ENCODE results near the gene TTLL11.

The TTLL11 gene

DNA sequence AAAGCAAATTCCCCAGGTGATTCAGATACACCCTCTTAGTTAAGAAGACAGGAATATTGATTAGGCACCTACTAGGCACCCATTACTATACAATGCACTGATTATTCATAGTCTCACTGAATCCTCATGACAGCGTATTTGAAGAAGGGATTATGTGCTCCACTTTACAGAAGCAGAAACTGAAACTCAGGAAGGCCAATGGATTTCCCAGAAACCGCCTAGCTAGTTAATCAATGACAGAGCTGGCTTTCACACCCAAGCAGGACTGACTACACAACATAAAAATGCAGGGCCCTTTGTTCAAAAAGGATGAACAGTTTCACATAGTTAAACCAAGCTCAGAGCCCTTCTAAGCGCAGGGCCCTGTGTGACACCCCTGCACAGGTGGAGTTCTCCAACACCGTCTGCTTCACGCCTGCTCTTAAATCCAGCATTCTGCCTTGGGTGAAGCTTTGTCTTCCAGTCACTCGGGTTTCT, 117.3 kb downstream of the TTLL11 start:
- DNase-seq (ENCODE audit: low read depth, low spot score) = no peak

DNA sequence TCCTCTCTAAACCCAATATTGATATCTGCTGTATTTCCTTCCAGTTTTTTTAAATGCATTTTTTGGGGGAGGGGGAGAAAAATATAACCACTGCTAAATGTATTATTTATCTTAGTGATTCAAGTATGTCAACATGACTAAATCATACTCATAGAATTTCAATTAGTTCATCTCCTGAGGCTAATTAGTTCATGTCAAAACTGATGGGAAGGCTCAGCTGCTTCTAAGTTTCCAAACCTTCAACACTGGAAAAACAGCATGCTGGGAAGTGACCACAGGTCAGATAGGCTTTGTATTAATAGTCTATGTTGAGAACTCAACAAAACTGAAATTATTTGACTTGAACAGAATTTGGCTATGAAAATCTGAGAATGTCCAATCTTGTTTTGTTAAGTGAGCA, 118.7 kb downstream of the TTLL11 start:
- no peak for DNase-seq (ENCODE audit: low read depth, low spot score)

DNA sequence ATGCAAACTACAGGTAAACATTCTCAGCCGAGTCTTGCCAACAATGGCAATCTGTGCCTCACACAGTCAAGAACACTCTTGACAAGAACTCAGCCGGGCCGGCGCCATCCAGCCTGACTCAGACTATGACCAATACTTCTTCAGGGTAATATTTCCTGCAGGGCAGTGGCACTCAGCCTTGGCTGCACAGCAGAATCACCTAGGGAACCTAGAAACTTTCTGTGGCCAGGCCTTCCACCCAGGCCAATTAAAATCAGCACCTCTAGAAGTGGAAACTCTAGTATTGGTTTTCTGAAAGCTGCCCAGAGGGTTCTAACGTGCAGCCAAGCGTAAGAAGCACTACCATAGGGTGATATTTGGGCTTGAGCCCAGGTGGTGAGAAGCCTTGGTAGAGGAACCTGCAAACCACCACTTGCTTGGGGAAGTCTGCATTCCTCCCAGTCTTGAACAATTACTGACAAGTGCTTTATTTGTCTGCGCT, 120.6 kb downstream of the TTLL11 start:
- DNase-seq (ENCODE audit: low read depth, low spot score) = no peak

DNA sequence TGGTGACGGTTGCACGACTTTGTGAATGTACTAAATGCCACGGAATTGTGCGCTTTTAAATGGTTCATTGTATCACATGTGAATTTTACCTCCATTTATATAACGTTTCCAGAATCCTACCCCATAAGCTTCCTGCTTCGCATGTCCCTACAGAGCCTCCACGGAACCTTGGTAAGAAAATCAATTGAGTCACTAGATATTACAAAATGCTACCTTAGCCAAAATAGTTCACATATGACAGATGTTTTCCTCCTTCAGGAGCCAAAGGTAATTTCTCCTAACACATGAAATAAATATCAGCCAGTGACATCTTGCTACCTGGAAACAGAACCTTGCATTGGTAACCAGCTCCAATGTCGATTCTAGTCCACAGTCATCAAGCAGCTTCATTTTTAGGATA, 125.1 kb downstream of the TTLL11 start:
- no peak for DNase-seq (ENCODE audit: low read depth, low spot score)

DNA sequence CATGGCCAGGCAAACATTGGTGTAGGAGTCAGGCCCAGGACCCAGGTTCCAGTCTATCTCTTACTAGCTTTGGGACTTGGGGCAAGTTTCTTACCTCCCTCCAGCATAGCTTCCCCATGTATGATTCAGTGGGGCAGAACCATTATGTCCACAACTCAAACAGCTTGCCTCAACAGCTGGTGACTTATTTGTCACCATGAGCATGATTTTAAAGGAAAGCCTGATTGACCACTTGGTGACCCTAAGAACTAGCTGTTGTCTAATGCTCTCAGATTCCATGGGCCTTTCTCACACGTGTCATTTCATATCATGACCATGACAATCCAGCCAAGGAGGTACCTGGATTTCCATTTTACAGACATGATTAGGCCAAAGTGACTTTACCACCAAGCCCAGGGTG, 126.4 kb downstream of the TTLL11 start:
- DNase-seq (ENCODE audit: low read depth, low spot score) = no peak

DNA sequence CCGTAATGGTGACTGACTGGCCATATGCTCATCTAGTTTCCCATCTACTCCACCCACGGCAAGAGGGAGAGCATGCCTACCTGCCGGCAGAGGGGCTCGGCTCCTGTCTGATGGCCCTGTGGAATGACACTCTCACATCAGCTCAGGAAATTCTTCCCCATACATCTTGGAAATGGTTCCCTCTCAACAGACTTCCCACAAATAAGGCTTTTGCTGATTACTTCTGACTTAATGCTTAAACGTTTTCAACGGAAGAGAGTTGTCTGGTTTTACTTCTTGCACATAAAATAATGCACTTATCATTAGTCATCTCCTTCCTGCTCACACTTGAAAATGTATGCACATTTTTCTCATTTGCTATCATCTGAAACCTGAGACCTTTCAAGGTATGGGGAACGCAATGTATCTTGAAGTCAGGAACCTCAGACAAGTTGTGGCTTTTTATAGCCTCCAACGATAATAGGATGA, 129.5 kb downstream of the TTLL11 start:
- DNase-seq (ENCODE audit: low read depth, low spot score) = no peak

DNA sequence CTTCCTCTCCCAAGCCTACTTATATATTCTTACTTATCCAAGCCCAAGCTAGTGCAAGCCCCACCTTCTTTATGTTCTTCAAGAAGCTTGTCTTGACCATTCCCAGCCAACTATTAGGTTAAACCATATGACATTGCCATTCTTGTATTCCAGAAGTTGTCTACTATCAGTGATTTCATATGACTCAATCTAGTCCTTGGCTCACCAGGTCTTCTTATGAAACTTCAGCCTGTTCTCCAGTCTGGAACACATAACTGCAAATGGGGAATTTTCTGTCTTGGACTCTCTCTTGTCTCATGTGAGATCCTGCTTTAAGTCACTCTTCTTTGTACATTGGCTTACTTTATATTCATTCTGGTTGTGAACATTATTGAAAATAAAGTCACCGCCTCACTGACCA, 130.7 kb downstream of the TTLL11 start:
- no peak for DNase-seq (ENCODE audit: low read depth, low spot score)

DNA sequence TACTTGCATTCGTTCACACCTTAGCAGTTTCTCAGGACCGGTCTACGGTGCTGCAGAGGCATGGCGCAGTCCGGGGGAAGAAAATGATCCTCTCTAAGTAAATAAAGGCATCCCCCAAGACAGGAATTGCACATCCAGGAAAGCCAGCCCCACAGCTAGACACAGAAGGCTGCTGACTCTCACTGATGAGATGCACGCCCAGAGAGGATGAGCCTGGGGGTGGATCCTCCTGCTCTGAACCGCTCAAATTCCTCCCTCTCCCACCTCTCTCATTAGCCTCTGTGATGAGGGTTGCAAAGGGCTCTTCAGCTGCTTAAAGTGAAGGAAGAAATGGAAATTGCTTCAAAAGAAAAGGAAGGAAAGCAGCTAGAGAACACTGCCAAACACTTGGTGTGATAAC, 132.4 kb downstream of the TTLL11 start:
- no peak for DNase-seq (ENCODE audit: low read depth, low spot score)

DNA sequence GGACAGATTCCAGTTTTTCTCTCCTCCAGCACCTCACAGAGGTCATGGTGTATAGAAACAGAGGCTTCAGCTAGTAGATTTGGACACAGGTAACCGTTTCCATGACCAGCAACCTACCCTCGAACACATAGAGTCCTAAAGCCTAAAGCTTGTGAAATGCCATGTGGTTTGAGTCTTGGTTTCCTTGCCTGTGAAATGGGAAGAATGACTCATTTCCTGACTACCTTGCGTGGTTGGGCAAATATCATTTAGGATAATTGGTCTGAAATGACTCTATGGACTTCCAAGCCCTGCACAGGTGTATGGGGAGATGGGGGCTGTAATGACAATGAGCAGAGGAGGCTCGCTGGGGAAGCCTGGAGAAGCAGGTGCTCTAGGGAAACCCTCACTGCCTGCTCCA, 134.6 kb downstream of the TTLL11 start:
- no peak for DNase-seq (ENCODE audit: low read depth, low spot score)

DNA sequence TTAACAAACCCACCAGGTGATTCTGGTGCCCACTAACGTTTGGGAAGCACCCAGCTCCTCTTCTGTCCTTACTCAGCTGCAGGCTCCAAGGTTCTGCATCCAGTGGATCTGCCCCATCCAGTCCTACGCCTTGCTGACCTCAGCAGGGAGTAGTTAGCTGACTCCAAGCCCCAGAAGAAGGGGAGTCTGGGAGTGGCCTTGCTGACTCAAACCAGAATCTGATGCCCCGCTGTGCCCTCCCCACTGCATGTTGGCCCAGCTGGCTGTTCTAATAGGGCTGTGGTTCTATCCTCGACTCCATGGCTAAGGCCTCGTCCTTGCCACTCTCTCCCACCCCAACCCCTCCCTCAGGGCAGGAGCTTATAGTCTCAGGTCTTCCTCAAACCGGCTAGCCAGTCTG, 136.3 kb downstream of the TTLL11 start:
- no peak for DNase-seq (ENCODE audit: low read depth, low spot score)

DNA sequence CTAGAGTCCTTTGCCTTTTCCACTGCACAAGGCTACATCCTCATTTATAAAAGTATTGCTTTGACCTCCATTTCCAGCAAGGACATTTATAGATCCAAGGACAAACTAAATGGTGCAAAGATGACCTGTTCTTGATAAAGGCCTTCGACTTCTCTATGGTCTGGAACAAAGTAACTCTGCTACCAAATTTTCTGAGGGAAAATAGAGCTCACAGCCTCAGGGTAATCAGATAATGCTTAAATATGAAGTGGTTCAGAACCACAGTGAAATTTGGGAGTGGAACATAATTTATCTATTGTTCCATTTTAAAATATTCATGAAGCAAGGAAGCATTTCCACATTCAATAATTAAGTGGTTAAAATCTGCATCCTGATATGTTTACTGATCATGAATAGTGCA, 137.5 kb downstream of the TTLL11 start:
- DNase-seq (ENCODE audit: low read depth, low spot score) = no peak

DNA sequence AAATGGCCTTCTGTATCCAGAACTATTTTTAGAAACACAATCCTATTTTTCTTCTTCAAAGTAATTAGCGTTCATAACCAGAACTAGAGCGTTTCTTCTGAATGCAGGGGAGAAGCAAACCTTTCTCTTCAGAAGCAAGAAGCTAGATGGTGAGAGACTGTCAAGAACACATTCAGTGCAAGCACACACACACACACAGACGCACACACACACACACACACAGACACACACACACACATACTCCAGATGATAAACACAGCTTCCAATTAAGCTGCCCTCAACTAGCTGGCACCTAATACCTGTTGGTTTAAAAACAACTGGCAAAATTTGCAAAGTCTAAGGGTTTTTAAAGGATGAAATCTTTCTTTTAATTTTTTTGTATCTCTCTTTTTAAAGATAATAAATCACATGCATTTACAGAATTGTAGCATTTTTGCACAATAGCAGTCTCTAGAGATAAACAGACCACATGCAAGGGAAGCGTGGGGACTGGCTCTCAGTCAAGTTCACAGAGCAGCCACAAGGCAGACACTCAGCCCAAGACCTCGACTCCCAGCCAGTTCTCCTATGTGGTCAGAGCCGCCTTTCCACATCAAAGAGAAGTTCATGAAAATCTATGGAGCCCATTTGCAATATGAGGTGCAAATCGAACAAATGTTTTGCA, 138.5 kb downstream of the TTLL11 start:
- DNase-seq (ENCODE audit: low read depth, low spot score) = no peak

DNA sequence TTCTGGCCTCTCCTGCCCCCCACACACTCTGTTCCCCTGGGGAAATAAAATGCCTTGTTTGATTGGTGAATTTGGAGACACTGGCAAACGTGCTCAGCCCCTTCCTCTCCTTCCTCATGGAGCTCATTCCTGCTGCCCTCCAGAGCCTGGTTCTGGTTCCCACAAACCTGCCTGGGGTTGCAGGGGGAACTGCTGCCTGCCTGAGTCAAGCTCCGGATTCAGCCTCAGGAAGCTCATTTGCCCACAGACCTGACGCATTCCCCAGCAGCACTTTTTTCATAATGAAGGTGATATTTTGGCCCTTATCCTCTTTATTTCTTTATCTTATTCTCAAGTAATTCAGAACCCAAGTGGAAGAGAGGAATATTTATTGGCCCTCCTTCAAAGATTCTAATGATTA, 140.5 kb downstream of the TTLL11 start:
- no peak for DNase-seq (ENCODE audit: low read depth, low spot score)

DNA sequence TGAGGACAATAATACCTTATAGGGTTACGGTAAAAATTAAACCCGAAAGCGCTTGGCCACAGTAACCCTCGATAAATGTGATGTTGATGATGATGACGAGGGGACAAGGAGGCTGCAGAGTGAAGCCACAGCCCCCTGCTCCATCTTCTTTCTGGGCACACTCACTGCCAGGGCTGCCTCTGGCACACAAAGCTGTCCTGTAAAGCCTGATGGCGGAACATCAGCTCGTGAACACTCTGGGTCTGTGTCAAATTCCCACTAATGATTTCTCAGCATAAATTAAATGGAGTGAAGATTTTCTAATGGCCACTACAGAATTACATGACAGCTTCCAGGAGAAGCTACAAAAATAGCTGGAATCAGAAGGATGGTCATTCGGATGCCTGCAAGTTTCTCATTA, 142.2 kb downstream of the TTLL11 start:
- DNase-seq (ENCODE audit: low read depth, low spot score) = no peak

DNA sequence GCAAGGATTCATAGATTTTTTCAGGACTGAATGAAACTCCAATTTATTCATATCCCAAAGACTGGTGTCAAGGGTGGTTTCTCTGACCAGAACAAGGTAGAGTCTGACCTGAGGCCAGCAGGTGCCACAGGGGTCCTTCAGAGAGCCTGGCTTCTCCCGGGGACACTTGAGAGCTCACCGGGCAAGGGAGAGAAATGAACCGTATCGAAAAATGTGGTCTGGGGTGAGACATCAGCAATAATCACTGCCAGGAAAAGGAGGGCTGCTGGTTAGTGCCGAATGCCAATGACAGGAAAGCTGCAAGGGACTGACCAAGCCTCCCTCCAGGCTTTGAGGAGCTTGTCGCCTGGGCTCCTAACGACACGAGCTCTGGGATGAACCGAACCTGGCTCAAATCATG, 142.7 kb downstream of the TTLL11 start:
- DNase-seq (ENCODE audit: low read depth, low spot score) = no peak

DNA sequence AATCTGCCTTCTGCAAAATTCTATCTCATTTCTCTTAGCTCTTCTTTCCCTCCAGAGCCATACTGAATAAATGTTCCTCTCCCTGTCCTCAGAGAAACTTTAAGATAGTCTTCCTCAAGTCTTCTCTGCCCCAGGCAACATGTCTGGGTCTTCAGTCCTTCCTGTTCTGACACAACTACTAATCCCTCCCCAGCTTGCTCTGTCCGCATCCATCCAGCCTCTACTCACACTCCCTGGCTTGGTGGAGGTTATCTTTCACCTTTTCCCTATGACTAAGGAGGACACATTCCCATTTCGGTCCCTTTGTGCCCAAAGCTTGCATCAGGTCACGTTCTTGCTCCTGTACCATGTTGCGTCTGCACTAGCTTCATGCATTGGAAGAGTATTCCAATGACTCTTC, 143.3 kb downstream of the TTLL11 start:
- DNase-seq (ENCODE audit: low read depth, low spot score) = no peak

DNA sequence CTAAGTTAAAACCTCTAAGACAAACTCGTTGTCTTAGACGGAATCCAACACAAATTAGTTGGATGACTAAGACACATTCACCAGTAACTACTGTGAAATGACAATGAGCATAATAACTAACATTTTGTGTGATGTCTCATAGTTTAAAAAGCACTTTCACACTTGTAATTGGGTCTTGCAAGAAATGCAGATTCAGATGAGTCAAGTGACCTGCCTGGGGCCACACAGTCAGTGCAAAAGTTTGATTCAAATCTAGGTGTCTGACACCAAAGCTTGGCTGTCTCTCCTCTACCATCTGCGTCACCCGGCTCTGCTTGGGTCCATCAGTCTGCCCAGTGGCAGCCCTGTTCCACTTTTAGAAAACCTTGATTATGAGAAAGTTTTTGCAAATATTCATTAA, 143.7 kb downstream of the TTLL11 start:
- no peak for DNase-seq (ENCODE audit: low read depth, low spot score)

DNA sequence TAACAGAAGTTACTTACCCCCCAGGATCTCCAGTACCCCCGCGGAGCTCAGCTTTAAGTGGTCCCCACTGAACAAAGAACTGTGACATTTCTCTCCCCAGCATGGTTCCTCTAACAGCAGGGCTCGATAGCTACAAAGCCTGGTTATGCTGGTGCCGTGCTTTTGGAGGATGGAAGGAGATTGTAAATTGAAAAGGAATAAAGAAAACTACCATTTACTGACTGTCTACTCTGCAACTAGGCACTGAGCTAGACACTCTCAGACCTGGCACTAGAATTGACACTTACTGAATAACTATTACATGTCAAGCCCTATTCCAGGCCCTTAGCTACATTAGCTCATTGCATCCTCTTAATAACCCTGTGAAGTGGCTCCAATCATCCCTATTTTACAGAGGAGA, 145.3 kb downstream of the TTLL11 start:
- DNase-seq (ENCODE audit: low read depth, low spot score) = no peak

DNA sequence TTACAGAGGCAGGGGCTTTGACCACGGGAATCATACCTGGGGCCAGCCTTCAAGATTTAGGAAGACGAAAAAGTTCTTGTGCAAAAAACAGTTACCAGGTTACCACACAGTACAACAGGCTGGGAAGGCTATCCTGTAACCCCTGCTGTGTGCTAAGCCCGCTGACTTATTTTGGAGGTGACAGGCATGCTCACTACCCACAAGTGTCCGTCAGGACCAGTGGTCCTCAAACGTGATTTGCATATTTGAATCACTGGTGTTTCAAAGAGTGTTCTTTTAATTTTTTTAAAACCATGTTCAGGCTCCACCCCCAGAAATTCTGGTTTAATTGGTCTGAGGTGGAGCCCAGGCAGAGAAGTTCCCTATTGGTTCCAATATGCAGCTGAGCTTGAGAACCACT, 146.6 kb downstream of the TTLL11 start:
- DNase-seq (ENCODE audit: low read depth, low spot score) = no peak

DNA sequence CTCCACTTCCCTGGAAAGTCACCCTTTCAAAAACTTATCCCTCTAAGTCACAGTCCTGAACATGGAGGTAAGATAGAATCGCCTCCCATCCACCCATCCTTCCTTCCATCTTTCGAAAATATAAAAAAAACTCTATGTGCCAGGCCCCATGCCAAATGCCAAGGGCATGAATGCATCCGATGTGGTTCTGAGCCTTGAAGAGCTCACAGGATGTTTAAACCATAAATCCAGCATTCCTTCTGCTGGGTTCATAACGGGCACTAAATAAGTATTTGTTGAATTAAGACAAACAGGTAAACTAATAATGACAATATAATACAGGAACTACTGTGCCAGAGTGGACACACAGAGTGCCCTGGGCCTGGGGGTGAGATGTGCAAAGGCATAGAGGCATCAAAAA, 147.3 kb downstream of the TTLL11 start:
- no peak for DNase-seq (ENCODE audit: low read depth, low spot score)

DNA sequence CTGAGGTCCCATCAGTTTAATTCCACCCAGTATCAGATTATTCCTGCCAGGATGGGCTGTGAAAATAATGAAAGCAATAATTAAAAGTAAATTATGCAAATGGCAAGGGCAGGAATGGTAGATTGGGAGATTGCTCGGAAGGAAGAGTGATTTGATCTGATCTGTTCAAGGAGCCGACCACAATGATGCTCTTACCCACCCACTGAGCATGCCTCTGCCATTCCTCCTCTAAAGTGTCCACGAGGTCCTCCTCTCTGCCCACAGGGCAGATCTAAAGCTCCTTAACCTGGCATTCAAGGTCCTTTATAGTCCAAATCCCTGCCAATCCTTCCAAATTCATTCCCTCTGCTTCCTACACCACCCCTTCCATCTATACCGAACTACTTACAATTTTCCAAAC, 147.8 kb downstream of the TTLL11 start:
- DNase-seq (ENCODE audit: low read depth, low spot score) = no peak

DNA sequence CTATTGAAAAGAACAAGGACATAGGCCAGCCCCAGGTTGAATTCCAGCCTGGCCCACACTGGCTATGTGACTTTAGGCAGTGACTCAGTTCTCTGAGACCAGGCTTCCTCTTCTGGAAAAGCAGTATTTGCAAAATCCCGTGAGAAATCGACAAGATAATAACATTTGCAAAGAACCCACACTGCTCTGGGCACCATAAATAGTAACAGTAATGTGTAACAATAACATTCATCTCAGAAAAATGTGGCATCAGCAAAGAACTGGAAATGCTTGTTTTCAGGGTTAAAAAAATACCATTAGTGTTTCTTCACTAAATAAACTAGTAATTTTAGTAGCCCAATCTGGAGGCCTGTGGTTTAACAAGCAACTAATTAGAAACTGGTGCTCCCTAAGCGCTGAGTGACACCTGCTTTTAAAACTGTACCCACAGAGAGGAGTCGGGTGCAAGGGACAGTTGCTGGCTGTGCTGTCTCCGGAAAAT, 148.4 kb downstream of the TTLL11 start:
- DNase-seq (ENCODE audit: low read depth, low spot score) = no peak

DNA sequence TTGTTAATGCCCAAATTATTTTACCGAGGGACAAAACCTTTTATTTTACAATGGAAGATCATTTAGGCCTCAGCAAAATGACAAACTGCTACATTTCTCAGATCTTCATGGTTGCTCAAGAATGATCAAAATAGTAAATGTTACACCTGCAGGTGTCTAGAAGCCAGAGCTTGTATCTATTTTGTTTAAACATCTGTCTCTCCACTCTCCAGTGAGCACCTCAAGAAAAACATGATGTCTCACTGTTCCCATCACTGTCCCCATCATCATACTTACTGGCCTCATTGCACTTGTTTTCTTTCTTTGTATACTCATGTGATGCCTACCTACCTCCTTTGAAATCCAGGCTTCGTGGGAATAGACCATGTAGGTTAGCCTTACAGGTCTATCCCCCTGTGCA, 149.6 kb downstream of the TTLL11 start:
- DNase-seq (ENCODE audit: low read depth, low spot score) = no peak

DNA sequence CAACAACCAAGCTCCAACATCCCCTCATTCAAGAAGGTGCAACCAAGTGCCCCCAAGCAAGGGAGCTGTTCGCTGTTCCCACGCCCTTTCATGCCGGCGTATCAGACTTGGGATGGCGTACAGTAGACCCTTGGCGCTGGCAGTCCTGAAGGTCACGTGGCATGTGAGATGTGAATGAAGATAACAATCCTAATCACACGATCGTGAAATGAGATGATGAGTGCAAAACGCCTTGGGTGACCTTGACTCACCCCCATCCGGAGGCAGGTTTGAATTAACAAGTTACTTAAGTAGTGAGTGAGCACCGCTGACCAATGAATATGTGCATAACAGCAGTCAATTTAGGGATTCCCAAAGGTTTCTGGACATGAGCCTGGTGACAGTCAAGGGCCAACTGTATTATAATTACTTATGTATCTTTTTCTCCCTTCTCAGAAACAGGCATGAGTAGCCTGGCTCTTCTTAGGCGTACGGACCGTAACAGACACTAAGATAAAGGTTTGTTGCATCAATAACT, 150.2 kb downstream of the TTLL11 start:
- DNase-seq (ENCODE audit: low read depth, low spot score) = no peak

Measured in activated CD4-positive, CD25-positive, alpha-beta regulatory T cell treated with anti-CD3 and anti-CD28 coated beads, Interleukin-2, amount 50 U/mL, for 16 hours (primary cell).